ENCODE measurements around the gene IQGAP3. TPM values are rescaled to one million over a fixed set of nuclear protein-coding genes. Genes with fewer than 3 reads are reported as not detected.
A peak's percentile ranks its signal among the peaks of the same experiment; 100 is the strongest.

The IQGAP3 gene
- total and polyA plus RNA-seq, 2 of the 4 experiments (the other 2 are of a cell fraction), result 12.5 to 13.6 TPM

DNA sequence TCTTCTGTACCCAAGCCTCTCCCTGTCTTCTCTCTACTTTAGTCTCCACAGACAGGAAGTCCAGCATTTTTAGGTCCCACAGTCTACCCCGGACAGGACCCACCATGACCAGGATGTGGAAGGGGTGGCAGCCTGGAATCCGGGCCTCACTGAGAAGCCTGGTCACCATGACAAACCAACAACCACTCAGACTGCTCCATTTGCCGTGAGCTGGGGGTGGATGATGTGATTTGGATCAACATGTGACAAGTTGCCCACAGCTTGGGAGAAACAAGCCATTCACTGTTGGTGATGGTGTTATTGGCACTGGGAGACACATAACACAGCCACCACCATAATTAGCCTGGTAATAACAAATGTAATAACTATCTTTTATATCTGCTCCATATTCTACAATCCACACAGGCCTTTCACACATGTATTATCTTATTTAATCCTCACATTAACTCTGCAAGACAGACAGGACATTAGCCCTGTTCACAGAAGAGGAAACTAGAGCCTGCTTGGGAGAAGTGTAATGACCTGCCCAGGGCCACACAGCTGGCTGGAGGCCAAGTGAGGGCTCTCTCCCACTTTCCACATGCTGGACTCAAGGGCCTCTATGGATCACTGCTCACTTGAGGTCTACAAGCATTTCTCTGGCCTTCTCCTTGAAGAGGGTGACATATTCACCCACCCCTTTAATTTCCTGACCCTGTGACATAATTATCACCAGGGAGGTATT lies 94.7 kb downstream of the IQGAP3 start (continued):
- TF ChIP-seq MAZ (IDR thresholded peaks at IDR 0.05; ENCODE audit: borderline replicate concordance, low read depth, low read length), result no peak

DNA sequence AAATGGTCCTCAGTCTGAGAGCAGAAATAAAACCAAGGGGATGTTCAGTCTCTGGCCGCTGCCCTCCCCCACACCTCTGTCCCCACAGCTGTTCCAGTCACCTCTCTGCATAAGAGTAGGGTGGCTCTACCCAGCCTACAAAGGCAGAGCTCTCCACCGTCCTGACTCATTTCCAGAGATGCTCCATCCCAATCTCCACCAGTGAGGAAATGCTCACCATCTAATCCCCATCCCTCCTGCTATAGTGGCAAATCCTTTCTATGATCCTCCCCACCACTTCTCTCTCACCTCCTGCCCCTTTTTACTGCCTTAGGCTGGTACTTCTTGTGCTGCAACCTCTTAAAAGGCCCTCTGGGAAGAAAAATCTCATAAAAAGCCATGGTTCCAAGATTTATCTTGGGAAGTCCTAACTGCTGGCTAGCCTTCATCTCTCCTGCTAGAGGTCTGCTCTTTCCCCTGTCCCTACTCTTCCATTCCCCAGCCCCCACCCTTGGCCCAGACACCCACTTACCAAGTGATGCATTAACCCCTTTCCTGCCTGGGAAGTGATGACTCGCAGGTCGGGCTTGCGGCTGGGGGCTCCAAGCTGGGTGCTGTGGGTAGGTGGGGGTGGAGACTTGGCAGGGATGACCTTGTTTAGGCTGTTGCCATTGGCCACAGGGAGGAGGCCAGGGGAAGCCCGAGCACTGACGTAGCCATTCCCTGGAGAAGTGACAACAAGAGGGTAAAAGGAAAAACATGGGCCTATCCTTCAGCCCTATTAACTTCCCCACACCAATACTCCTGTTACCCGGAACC lies 95.7 kb downstream of the IQGAP3 start:
- DNase-seq (peak; percentile 93), ATAC-seq (ENCODE audit: low read depth) (0 out of 2 replicates have a peak, but pooled peaks have one; percentile 4)
- H3K4me3 ChIP-seq (ENCODE audit: insufficient read depth, low read depth, low read length), result no peak overlapping the region
- in situ Hi-C loops (cut with MboI; ENCODE audit: low sequenced_read_pairs), result no loop called here
- H2AK5ac ChIP-seq (ENCODE audit: low read depth, low read length), result peak overlapping the region; percentile 94
- TF ChIP-seq RFX5 (IDR thresholded peaks at IDR 0.05; ENCODE audit: low read depth, low read length), result no peak
- TF ChIP-seq MAZ (IDR thresholded peaks at IDR 0.05; ENCODE audit: borderline replicate concordance, low read depth, low read length), result peak; percentile 73; the same call in 1 of the 2 replicates
- no peak for TF ChIP-seq RAD21 (IDR thresholded peaks at IDR 0.05; ENCODE audit: low read length)
- TF ChIP-seq FOS (IDR thresholded peaks at IDR 0.05; ENCODE audit: low read depth, low read length), result peak; percentile 47; the same call in 1 of the 2 replicates
- peaks cover 29% of the 10 kb centered on the region for H3K9me1 ChIP-seq (ENCODE audit: insufficient read depth, low read length)
- H4K20me1 ChIP-seq (ENCODE audit: insufficient read depth, low read length), result peaks cover 65% of the 10 kb centered on the region
- 29% methylated on average over 1 of the region's 8 CpGs; no CpG with 5 or more reads in 1 of the 2 experiments for WGBS, 2 experiments (ENCODE audit: extremely low coverage in 2 of 2, insufficient read length in 1 of 2)
- no peaks in the 10 kb centered on the region for H3K27me3 ChIP-seq (ENCODE audit: control insufficient read depth, insufficient read depth, low read length)
- H3K56ac ChIP-seq (ENCODE audit: extremely low read depth, insufficient read depth, low read length), result no peak overlapping the region; the same call in 1 of the 2 replicates
- dilution Hi-C loops (cut with HindIII; ENCODE audit: low sequenced_read_pairs, unreplicated experiment), result no loop called here
- H3K18ac ChIP-seq (ENCODE audit: low read depth, low read length), result no peak overlapping the region
- no TSS peak for BruUV-seq (replicated peaks)
- H3K4ac ChIP-seq (ENCODE audit: low read depth, low read length), result peak overlapping the region; percentile 90
- peak overlapping the region; percentile 26 to 30; a peak in 1 of 4 replicates for H4K8ac ChIP-seq (ENCODE audit: low read depth in 2 of 2, low read length in 2 of 2)
- peak overlapping the region; percentile 42; the same call in 2 of the 3 replicates for H2BK15ac ChIP-seq (ENCODE audit: low read depth, low read length)
- peak overlapping the region; percentile 90 for H2BK5ac ChIP-seq (ENCODE audit: low read depth, low read length, poor library complexity, severe bottlenecking)
- H3K14ac ChIP-seq (replicated peaks; ENCODE audit: low read depth, low read length), result peak overlapping the region; percentile 75
- H2BK20ac ChIP-seq (ENCODE audit: low read depth, low read length), result peak overlapping the region; percentile 47; the same call in 1 of the 2 replicates
- H3K36me3 ChIP-seq (ENCODE audit: control insufficient read depth, insufficient read depth, low read length), result peaks cover 84% of the 10 kb centered on the region
- intact Hi-C loops (cut with micrococcal nuclease), result no loop called here
- peak overlapping the region; percentile 5; the same call in 1 of the 2 replicates for H3K9ac ChIP-seq (ENCODE audit: low read depth, low read length)
- H3K4me1 ChIP-seq (ENCODE audit: control insufficient read depth, insufficient read depth, low read length), result peaks cover 28% of the 10 kb centered on the region
- H2AFZ ChIP-seq (replicated peaks; ENCODE audit: low read length, poor library complexity), result peak overlapping the region; percentile 13
- H2AK9ac ChIP-seq (replicated peaks; ENCODE audit: low read depth, low read length, poor library complexity), result peak overlapping the region; percentile 83
- no peak overlapping the region for H4K5ac ChIP-seq (ENCODE audit: low read depth, low read length)
- no peaks in the 10 kb centered on the region for H3K9me3 ChIP-seq (ENCODE audit: control insufficient read depth, insufficient read depth, low read length)
- H3K27ac ChIP-seq (ENCODE audit: insufficient read depth, low read length), result peak overlapping the region; percentile 72
- CTCF ChIA-PET, result no interaction called here
- peak overlapping the region; percentile 45; the same call in 1 of the 2 replicates for H2BK120ac ChIP-seq (ENCODE audit: low read depth, low read length)
- POLR2A ChIA-PET (ENCODE audit: unreplicated experiment), result interaction anchor here (1.1 kb wide), 1 partner anchor 19 kb away, joined by 3 read pairs; no protein-coding TSS in a partner anchor
- peak overlapping the region; percentile 73 for H3K23ac ChIP-seq (ENCODE audit: low read depth, low read length)
- H3K4me2 ChIP-seq (ENCODE audit: low read depth, low read length), result no peak overlapping the region
- peak overlapping the region; percentile 75 for H4K91ac ChIP-seq (ENCODE audit: insufficient read depth, low read depth, low read length)
- H3K79me1 ChIP-seq (ENCODE audit: low read depth in 1 of 2, low read length in 2 of 2), result peaks cover 38 to 86% of the 10 kb centered on the region in 2 experiments
